DOHH2 (cell line): ENCODE data around the gene GREB1L.

Experiments
- H3F3A ChIP-seq: fragments of 200-600 bp; sonication (generic), shearing (Covaris generic); 2 replicates; pipeline ENCODE4 v1.6.0; 2016; ENCODE audit warnings: antibody characterized with exemption, mild to moderate bottlenecking; ENCODE audit not compliant: control insufficient read depth, insufficient read depth
- H3K27ac ChIP-seq: fragments of 200-600 bp; sonication (generic); 2 replicates; pipeline ENCODE4 v1.5.1; 2014; ENCODE audit warnings: low read depth, mild to moderate bottlenecking, low read length, moderate library complexity
- H3K27me3 ChIP-seq: fragments of 200-600 bp; sonication (generic); 2 replicates; pipeline ENCODE4 v1.6.1; 2014; ENCODE audit warnings: mild to moderate bottlenecking, low read length, mixed read lengths; ENCODE audit not compliant: control insufficient read depth
- H3K36me3 ChIP-seq: fragments of 200-600 bp; sonication (generic); 2 replicates; pipeline ENCODE4 v1.6.1; 2014; ENCODE audit warnings: mild to moderate bottlenecking, low read length, moderate library complexity, mixed read lengths; ENCODE audit not compliant: control insufficient read depth
- H3K4me1 ChIP-seq: fragments of 200-600 bp; sonication (generic); 2 replicates; pipeline ENCODE4 v1.6.1; 2014; ENCODE audit warnings: mild to moderate bottlenecking, low read length, mixed read lengths; ENCODE audit not compliant: control insufficient read depth
- H3K4me2 ChIP-seq: fragments of 200-600 bp; sonication (generic); 2 replicates; pipeline ENCODE4 v1.6.0; 2014; ENCODE audit warnings: mild to moderate bottlenecking, low read length, moderate library complexity
- H3K4me3 ChIP-seq: fragments of 200-600 bp; sonication (generic); 2 replicates; pipeline ENCODE4 v1.5.1; 2014; ENCODE audit warnings: mild to moderate bottlenecking, low read length, mixed read lengths
- H3K79me2 ChIP-seq: fragments of 200-600 bp; sonication (generic); 2 replicates; pipeline ENCODE4 v1.6.1; 2014; ENCODE audit warnings: mild to moderate bottlenecking, low read length, mixed read lengths; ENCODE audit not compliant: control insufficient read depth
- H3K9me2 ChIP-seq: fragments of 200-600 bp; sonication (generic); replicated peaks from 2 replicates; pipeline ENCODE4 v1.6.1; 2014; ENCODE audit warnings: mild to moderate bottlenecking, low read length, mixed read lengths; ENCODE audit not compliant: control insufficient read depth
- H3K9me3 ChIP-seq: fragments of 200-600 bp; sonication (generic); 2 replicates; pipeline ENCODE4 v1.6.1; 2014; ENCODE audit warnings: antibody characterized with exemption, low read length, mixed read lengths; ENCODE audit not compliant: control insufficient read depth, insufficient read depth
- H4K20me1 ChIP-seq: fragments of 200-600 bp; sonication (generic); 2 replicates; pipeline ENCODE4 v1.6.0; 2014; ENCODE audit warnings: low read depth, mild to moderate bottlenecking, antibody characterized with exemption, low read length, moderate library complexity; ENCODE audit not compliant: control insufficient read depth, insufficient read depth
- EZH2phosphoT487 ChIP-seq: fragments of 200-600 bp; sonication (generic); IDR thresholded peaks from 2 replicates; pipeline ENCODE4 v1.6.1; 2017; ENCODE audit warnings: borderline replicate concordance, mild to moderate bottlenecking, antibody characterized with exemption, low read length, moderate library complexity, mixed read lengths
- TF ChIP-seq, protein P1 (sequence below): fragments of 200-600 bp; sonication (generic); IDR thresholded peaks from one replicate; pipeline ENCODE4 v1.5.1; 2014; ENCODE audit warnings: antibody characterized with exemption, mild to moderate bottlenecking, low read depth, low read length; ENCODE audit not compliant: poor library complexity, severe bottlenecking

Gene GREB1L

DNA sequence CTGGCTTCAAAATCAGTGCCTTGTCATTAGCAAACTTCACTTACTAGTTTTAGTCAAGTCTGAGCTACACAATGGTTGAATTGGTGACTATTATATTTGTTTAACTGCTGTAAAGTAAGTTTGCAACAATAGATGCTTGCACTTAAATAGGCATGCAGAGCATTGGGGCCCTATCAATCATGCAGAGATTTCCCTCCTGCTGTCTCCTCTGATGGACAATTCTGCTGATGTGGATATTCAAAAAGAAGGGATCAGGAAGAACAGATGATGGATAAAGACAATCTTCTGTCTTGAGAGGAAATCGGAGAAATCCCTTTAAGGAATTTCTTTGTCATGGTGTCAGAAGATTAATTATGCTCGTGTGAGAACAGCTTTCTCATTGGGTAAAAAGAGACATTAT, 89.0 kb downstream of the GREB1L start:
- Histone ChIP-seq H3K36me3 (no peaks in the 10 kb centered on the region), H4K20me1 (no peaks in the 10 kb centered on the region), H3K4me3 (no peak overlapping the region), H3K27me3 (peaks cover 3% of the 10 kb centered on the region; the same call in 1 of the 2 replicates), H3K79me2 (no peaks in the 10 kb centered on the region), H3K9me2 (no peaks in the 10 kb centered on the region), H3K9me3 (no peaks in the 10 kb centered on the region), H3F3A (no peaks in the 10 kb centered on the region), H3K4me2 (no peak overlapping the region), H3K27ac (no peak overlapping the region), H3K4me1 (no peaks in the 10 kb centered on the region)
- TF ChIP-seq, protein P1, sequence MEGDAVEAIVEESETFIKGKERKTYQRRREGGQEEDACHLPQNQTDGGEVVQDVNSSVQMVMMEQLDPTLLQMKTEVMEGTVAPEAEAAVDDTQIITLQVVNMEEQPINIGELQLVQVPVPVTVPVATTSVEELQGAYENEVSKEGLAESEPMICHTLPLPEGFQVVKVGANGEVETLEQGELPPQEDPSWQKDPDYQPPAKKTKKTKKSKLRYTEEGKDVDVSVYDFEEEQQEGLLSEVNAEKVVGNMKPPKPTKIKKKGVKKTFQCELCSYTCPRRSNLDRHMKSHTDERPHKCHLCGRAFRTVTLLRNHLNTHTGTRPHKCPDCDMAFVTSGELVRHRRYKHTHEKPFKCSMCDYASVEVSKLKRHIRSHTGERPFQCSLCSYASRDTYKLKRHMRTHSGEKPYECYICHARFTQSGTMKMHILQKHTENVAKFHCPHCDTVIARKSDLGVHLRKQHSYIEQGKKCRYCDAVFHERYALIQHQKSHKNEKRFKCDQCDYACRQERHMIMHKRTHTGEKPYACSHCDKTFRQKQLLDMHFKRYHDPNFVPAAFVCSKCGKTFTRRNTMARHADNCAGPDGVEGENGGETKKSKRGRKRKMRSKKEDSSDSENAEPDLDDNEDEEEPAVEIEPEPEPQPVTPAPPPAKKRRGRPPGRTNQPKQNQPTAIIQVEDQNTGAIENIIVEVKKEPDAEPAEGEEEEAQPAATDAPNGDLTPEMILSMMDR, result no peak
- TF ChIP-seq EZH2phosphoT487, result no peak

DNA sequence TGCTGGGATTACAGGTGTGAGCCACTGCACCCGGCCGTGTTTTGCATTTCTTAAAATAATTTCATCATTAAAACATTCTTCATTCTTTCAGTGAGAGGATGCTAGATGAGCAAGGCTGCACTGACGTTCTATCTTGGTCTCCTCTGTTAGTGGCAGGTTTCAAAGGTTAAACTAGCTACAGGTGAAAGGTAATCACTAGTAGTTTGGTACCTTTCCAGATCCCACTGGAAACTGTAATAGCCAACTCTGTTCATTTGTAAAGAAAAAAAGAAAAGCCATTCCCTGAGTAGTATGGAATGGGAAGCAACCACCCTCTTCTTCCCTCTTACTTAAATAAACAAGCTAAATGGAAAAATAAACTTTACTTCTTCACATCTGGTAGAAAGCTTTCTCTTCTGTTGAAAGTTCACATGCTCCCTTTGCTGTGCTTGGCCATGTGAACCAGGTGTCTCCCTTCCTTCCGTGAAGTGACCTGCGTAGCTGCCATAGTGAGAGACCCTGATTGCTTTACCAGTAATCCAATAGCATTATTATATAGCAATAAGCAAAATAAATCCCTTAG, 94.0 kb downstream of the GREB1L start:
- H3K79me2 ChIP-seq, result no peaks in the 10 kb centered on the region
- H4K20me1 ChIP-seq, result no peaks in the 10 kb centered on the region
- H3K9me2 ChIP-seq, result no peaks in the 10 kb centered on the region
- no peak for TF ChIP-seq EZH2phosphoT487
- TF ChIP-seq, protein P1, result no peak
- no peaks in the 10 kb centered on the region for H3K36me3 ChIP-seq
- H3K4me3 ChIP-seq, result no peak overlapping the region
- no peaks in the 10 kb centered on the region for H3K27me3 ChIP-seq
- H3K4me1 ChIP-seq, result no peaks in the 10 kb centered on the region
- no peak overlapping the region for H3K27ac ChIP-seq
- no peaks in the 10 kb centered on the region for H3F3A ChIP-seq
- H3K9me3 ChIP-seq, result no peaks in the 10 kb centered on the region
- H3K4me2 ChIP-seq, result no peak overlapping the region

DNA sequence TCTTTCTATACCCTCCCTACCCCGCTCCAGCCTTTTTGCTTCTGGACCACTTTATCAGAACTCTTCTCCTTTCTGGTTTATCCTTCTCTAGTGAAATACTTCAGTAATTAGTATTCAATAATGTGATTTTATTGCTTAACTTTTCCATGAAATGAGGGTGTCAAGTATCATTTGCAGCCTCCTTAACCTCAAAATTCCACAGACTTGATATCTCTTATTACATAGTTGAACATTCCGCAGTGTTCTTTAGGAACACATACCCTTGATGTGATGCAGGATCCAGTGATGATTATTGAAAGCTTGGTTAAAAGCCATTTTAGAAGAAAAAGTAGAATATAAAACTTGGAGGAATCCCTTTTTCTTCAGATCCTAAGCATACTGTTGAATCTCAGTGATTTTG, 94.8 kb downstream of the GREB1L start:
- Histone ChIP-seq H4K20me1 (no peaks in the 10 kb centered on the region), H3K4me1 (no peaks in the 10 kb centered on the region), H3K4me3 (no peak overlapping the region), H3K27ac (no peak overlapping the region), H3K27me3 (no peaks in the 10 kb centered on the region), H3K4me2 (no peak overlapping the region), H3K9me2 (no peaks in the 10 kb centered on the region), H3K9me3 (no peaks in the 10 kb centered on the region), H3K79me2 (no peaks in the 10 kb centered on the region), H3F3A (no peaks in the 10 kb centered on the region), H3K36me3 (no peaks in the 10 kb centered on the region)
- TF ChIP-seq, protein P1, result no peak
- no peak for TF ChIP-seq EZH2phosphoT487
